Liver (tissue), 9 donors: Measurements from ENCODE around the gene PHF12. TPM values are rescaled to one million over a fixed set of nuclear protein-coding genes. Genes with fewer than 3 reads are reported as not detected.

Experiments
- DNase-seq: peaks from one replicate; pipeline ENCODE4 v3.0.0-alpha.2; 2017; ENCODE audit warnings: low spot score
- H3K27ac ChIP-seq, 2 donors: one replicate each; pipeline ENCODE4 v1.7.0; 2013; ENCODE audit warnings: inconsistent platforms in 2 of 2, low read length in 2 of 2, control low read depth in 1 of 2, low read depth in 1 of 2, mild to moderate bottlenecking in 1 of 2
- H3K27me3 ChIP-seq, 4 donors: one replicate each; pipeline versions ENCODE4 v1.6.1 to v1.7.0; 2013; ENCODE audit warnings: low read length in 3 of 4, inconsistent platforms in 1 of 4, mild to moderate bottlenecking in 1 of 4, moderate library complexity in 1 of 4; ENCODE audit not compliant: control insufficient read depth in 4 of 4, insufficient read depth in 4 of 4
- H3K36me3 ChIP-seq, 4 donors: one replicate each; pipeline versions ENCODE4 v1.6.1 to v1.7.0; 2013; ENCODE audit warnings: low read length in 3 of 4, mild to moderate bottlenecking in 3 of 4, low read depth in 1 of 4, moderate library complexity in 1 of 4; ENCODE audit not compliant: control insufficient read depth in 4 of 4, insufficient read depth in 3 of 4
- H3K4me1 ChIP-seq, 4 donors: one replicate each; pipeline versions ENCODE4 v1.6.1 to v1.7.0; 2013; ENCODE audit warnings: low read length in 3 of 4, mild to moderate bottlenecking in 3 of 4, moderate library complexity in 1 of 4; ENCODE audit not compliant: control insufficient read depth in 4 of 4, insufficient read depth in 4 of 4
- H3K4me3 ChIP-seq, 3 donors: one replicate each; pipeline versions ENCODE4 v1.6.1 to v1.7.0; 2013; ENCODE audit warnings: low read length in 3 of 3, control low read depth in 1 of 3, low read depth in 1 of 3, mild to moderate bottlenecking in 1 of 3
- H3K9ac ChIP-seq, 2 donors: one replicate each; pipeline ENCODE4 v1.7.0; 2013; ENCODE audit warnings: low read length in 2 of 2, mild to moderate bottlenecking in 2 of 2, moderate library complexity in 2 of 2, control low read depth in 1 of 2, low read depth in 1 of 2
- H3K9me3 ChIP-seq, 4 donors: one replicate each; pipeline versions ENCODE4 v1.6.1 to v1.7.0; 2013; ENCODE audit warnings: low read length in 3 of 4; ENCODE audit not compliant: control insufficient read depth in 4 of 4
- ATF3 ChIP-seq: IDR thresholded peaks from 2 replicates; pipeline ENCODE4 v1.6.1; 2016; ENCODE audit warnings: antibody characterized with exemption
- CTCF ChIP-seq: fragments of 150-350 bp; IDR thresholded peaks from 2 replicates; pipeline ENCODE4 v1.5.1; 2017; ENCODE audit warnings: improper control_type of control experiment, low read depth, low read length; ENCODE audit not compliant: missing input control
- EGR1 ChIP-seq, 2 donors: IDR thresholded peaks; 2 replicates each; pipeline ENCODE4 v1.6.1; 2016 to 2018; ENCODE audit warnings: antibody characterized with exemption in 2 of 2, low read depth in 2 of 2
- FOXA1 ChIP-seq: IDR thresholded peaks from 2 replicates; pipeline ENCODE4 v1.6.1; 2016; ENCODE audit warnings: antibody characterized with exemption
- FOXA2 ChIP-seq: IDR thresholded peaks from 2 replicates; pipeline ENCODE4 v1.6.1; 2016; ENCODE audit warnings: antibody characterized with exemption
- GABPA ChIP-seq, 2 donors: IDR thresholded peaks in 1 of 2; conservative IDR thresholded peaks in 1 of 2; 2 replicates each; pipeline ENCODE4 v1.6.1; 2016; ENCODE audit warnings: antibody characterized with exemption in 2 of 2, mild to moderate bottlenecking in 1 of 2, moderate library complexity in 1 of 2
- HNF4A ChIP-seq, 2 donors: conservative IDR thresholded peaks; 2 replicates each; pipeline ENCODE4 v1.6.1; 2016; ENCODE audit warnings: antibody characterized with exemption in 2 of 2, mild to moderate bottlenecking in 2 of 2
- HNF4G ChIP-seq: IDR thresholded peaks from 2 replicates; pipeline ENCODE4 v1.6.1; 2016; ENCODE audit warnings: antibody characterized with exemption
- JUND ChIP-seq, 2 donors: IDR thresholded peaks; 2 replicates each; pipeline ENCODE4 v1.6.1; 2016; ENCODE audit warnings: antibody characterized with exemption in 2 of 2
- MAX ChIP-seq: IDR thresholded peaks from 2 replicates; pipeline ENCODE4 v1.6.1; 2016; ENCODE audit warnings: antibody characterized with exemption
- NR2F2 ChIP-seq: IDR thresholded peaks from 2 replicates; pipeline ENCODE4 v1.6.1; 2016; ENCODE audit warnings: antibody characterized with exemption
- RAD21 ChIP-seq, 2 donors: IDR thresholded peaks; 2 replicates each; pipeline ENCODE4 v1.6.1; 2016; ENCODE audit warnings: antibody characterized with exemption in 2 of 2, mild to moderate bottlenecking in 2 of 2
- REST ChIP-seq: IDR thresholded peaks from 2 replicates; pipeline ENCODE4 v1.6.1; 2016; ENCODE audit warnings: antibody characterized with exemption, mild to moderate bottlenecking
- RXRA ChIP-seq, 2 donors: IDR thresholded peaks; 2 replicates each; pipeline ENCODE4 v1.6.1; 2017 to 2018; ENCODE audit warnings: antibody characterized with exemption in 2 of 2, mild to moderate bottlenecking in 1 of 2
- SP1 ChIP-seq: IDR thresholded peaks from 2 replicates; pipeline ENCODE4 v1.6.1; 2018; ENCODE audit warnings: antibody characterized with exemption, mild to moderate bottlenecking
- TAF1 ChIP-seq: conservative IDR thresholded peaks from 2 replicates; pipeline ENCODE4 v1.6.1; 2016; ENCODE audit warnings: antibody characterized with exemption, mild to moderate bottlenecking
- YY1 ChIP-seq: IDR thresholded peaks from 2 replicates; pipeline ENCODE4 v1.6.1; 2016; ENCODE audit warnings: antibody characterized with exemption, mild to moderate bottlenecking
- ZBTB33 ChIP-seq: IDR thresholded peaks from 2 replicates; pipeline ENCODE4 v1.6.1; 2016; ENCODE audit warnings: antibody characterized with exemption
- WGBS: extraction: QIAGEN DNeasy Blood & Tissue Kit; methylation state at CpG from one replicate; pipeline ENCODE4 v1.1.7; 2013; 5-methylcytosine and 5-hydroxymethylcytosine counted together
- polyA plus RNA-seq, 2 donors: library from polyadenylated mRNA; stranded (reverse) in 1 of 2; unstranded in 1 of 2; fragments of 200-250 nt in 1 of 2; fragments of >200 nt in 1 of 2; fragmentation: Nextera tagmentation in 1 of 2; extraction: Ambion mirVana in 1 of 2; gene quantifications; one replicate each; pipeline versions ENCODE4 v1.2.1 to v1.2.3, GENCODE V29; 2013 to 2015
- total RNA-seq, 2 donors: library from RNA; depleted of rRNA; stranded (reverse); fragments of >200 nt; gene quantifications; one replicate each; pipeline ENCODE4 v1.2.3, GENCODE V29; 2014
- donor health status: healthy.
- donor health status: healthy.
- donor health status: healthy.
- donor health status: healthy.
- donor health status: healthy.

Gene PHF12
- total and polyA plus RNA-seq, 4 donors: 4.3 to 21.3 (median 11.7) TPM

- no peaks in the 10 kb centered on the region for H3K27me3 ChIP-seq
- peaks cover 37 to 71% (median 45%) of the 10 kb centered on the region in 4 donors for H3K36me3 ChIP-seq
- no peak overlapping the region for H3K9ac ChIP-seq
- no peaks in the 10 kb centered on the region for H3K4me1 ChIP-seq
- no peak overlapping the region for H3K27ac ChIP-seq
- no peak for DNase-seq
- H3K9me3 ChIP-seq: no peaks in the 10 kb centered on the region
- no peak for TF ChIP-seq HNF4A (conservative IDR thresholded peaks at IDR 0.05)
- TF ChIP-seq NR2F2: no peak
- no peak for TF ChIP-seq RXRA (IDR thresholded peaks at IDR 0.05)
- no peak for TF ChIP-seq JUND (IDR thresholded peaks at IDR 0.05)
- TF ChIP-seq HNF4G: no peak
- no peak for TF ChIP-seq REST
- WGBS: 97% methylated on average over 17 of the region's 17 CpGs
- H3K4me3 ChIP-seq: no peak overlapping the region
Observed at GRCh38 chr17:28881533-28882056, 69.7 kb downstream of the PHF12 start.

- Histone ChIP-seq H3K4me1 (no peaks in the 10 kb centered on the region), H3K36me3 (peaks cover 37 to 70% (median 45%) of the 10 kb centered on the region in 4 donors), H3K9me3 (no peaks in the 10 kb centered on the region), H3K9ac (no peak overlapping the region), H3K27ac (no peak overlapping the region), H3K4me3 (no peak overlapping the region), H3K27me3 (no peaks in the 10 kb centered on the region)
- DNase-seq: no peak
- WGBS: 92% methylated on average over 10 of the region's 10 CpGs
- TF ChIP-seq GABPA (IDR thresholded peaks at IDR 0.05 in 1 of 2, conservative IDR thresholded peaks at IDR 0.05 in 1 of 2): no peak
- TF ChIP-seq JUND (IDR thresholded peaks at IDR 0.05): no peak
- TF ChIP-seq FOXA2: no peak
- no peak for TF ChIP-seq HNF4A (conservative IDR thresholded peaks at IDR 0.05)
- no peak for TF ChIP-seq RXRA (IDR thresholded peaks at IDR 0.05)
- no peak for TF ChIP-seq SP1
- TF ChIP-seq REST: no peak
- TF ChIP-seq YY1: no peak
- TF ChIP-seq FOXA1: no peak
- no peak for TF ChIP-seq ATF3
- TF ChIP-seq EGR1 (IDR thresholded peaks at IDR 0.05; ENCODE audit: low read depth in 2 of 2): no peak
- no peak for TF ChIP-seq NR2F2
- no peak for TF ChIP-seq RAD21 (IDR thresholded peaks at IDR 0.05)
- TF ChIP-seq ZBTB33: no peak
- TF ChIP-seq HNF4G: no peak
- no peak for TF ChIP-seq MAX
- no peak for TF ChIP-seq TAF1
- no peak for TF ChIP-seq CTCF
Observed at GRCh38 chr17:28880572-28880945, 70.8 kb downstream of the PHF12 start.
